WTC11 (cell line): ENCODE results near the gene RIF1.

Source experiments
- CREB1 ChIP-seq: sonication (generic); formaldehyde crosslinking; IDR thresholded peaks from 2 replicates; pipeline ENCODE4 v1.8.0; 2023; ENCODE audit warnings: mild to moderate bottlenecking, missing genetic modification reagents
- FOXK1 ChIP-seq: sonication (generic); formaldehyde crosslinking; IDR thresholded peaks from 2 replicates; pipeline ENCODE4 v1.8.0; 2022; ENCODE audit warnings: mild to moderate bottlenecking, moderate library complexity, missing genetic modification reagents
- FOXP1 ChIP-seq: sonication (generic); formaldehyde crosslinking; IDR thresholded peaks from 2 replicates; pipeline ENCODE4 v1.8.0; 2022; ENCODE audit warnings: missing genetic modification reagents, mild to moderate bottlenecking, moderate library complexity, borderline replicate concordance
- GABPB1 ChIP-seq: sonication (generic); formaldehyde crosslinking; IDR thresholded peaks from 2 replicates; pipeline ENCODE4 v1.8.1; 2023; ENCODE audit warnings: mild to moderate bottlenecking, missing genetic modification reagents
- JUN ChIP-seq: sonication (generic); formaldehyde crosslinking; IDR thresholded peaks from 2 replicates; pipeline ENCODE4 v1.8.0; 2023; ENCODE audit warnings: mild to moderate bottlenecking, missing genetic modification reagents
- ZNF263 ChIP-seq: sonication (generic); formaldehyde crosslinking; IDR thresholded peaks from 2 replicates; pipeline ENCODE4 v1.8.1; 2022; ENCODE audit warnings: low read depth, mild to moderate bottlenecking, moderate library complexity, missing genetic modification reagents
- TF ChIP-seq, protein P1 (sequence below): fragments of 200-600 bp; IDR thresholded peaks from 2 replicates; pipeline ENCODE4 v1.8.0; 2022; ENCODE audit warnings: antibody characterized with exemption
- TF ChIP-seq, protein P2 (sequence below): sonication (generic); formaldehyde crosslinking; IDR thresholded peaks from 2 replicates; pipeline ENCODE4 v1.8.1; 2023; ENCODE audit warnings: mild to moderate bottlenecking, missing genetic modification reagents
- TF ChIP-seq, protein P3 (sequence below): sonication (generic); formaldehyde crosslinking; IDR thresholded peaks from 2 replicates; pipeline ENCODE4 v1.8.1; 2022; ENCODE audit warnings: mild to moderate bottlenecking, missing genetic modification reagents, moderate library complexity, borderline replicate concordance
- TF ChIP-seq, protein P4 (sequence below): sonication (generic); formaldehyde crosslinking; IDR thresholded peaks from 2 replicates; pipeline ENCODE4 v1.8.0; 2022; ENCODE audit warnings: mild to moderate bottlenecking, missing genetic modification reagents
- TF ChIP-seq, protein P5 (sequence below): sonication (generic); formaldehyde crosslinking; IDR thresholded peaks from 2 replicates; pipeline ENCODE4 v1.8.1; 2023; ENCODE audit warnings: mild to moderate bottlenecking, missing genetic modification reagents, moderate library complexity

DNA sequence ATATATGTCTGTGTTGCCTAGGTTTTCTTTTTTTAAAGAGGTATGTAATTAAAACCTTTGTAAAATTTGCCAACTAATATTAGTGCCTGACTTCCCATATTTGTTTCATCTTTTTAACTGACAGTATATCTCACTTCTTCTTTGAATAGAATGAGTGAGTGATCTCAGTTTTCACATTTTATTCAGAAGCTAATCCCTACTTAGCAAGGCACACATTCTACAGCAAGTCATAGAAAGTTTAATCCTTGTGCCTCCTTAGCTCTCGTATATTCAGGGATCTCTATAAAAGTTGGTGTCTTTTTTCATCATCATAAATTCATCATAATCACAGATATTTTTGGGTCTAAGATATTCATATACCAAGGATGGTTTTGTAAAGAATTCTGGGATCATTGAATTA is 66.6 kb downstream of the RIF1 start:
- TF ChIP-seq, protein P1, sequence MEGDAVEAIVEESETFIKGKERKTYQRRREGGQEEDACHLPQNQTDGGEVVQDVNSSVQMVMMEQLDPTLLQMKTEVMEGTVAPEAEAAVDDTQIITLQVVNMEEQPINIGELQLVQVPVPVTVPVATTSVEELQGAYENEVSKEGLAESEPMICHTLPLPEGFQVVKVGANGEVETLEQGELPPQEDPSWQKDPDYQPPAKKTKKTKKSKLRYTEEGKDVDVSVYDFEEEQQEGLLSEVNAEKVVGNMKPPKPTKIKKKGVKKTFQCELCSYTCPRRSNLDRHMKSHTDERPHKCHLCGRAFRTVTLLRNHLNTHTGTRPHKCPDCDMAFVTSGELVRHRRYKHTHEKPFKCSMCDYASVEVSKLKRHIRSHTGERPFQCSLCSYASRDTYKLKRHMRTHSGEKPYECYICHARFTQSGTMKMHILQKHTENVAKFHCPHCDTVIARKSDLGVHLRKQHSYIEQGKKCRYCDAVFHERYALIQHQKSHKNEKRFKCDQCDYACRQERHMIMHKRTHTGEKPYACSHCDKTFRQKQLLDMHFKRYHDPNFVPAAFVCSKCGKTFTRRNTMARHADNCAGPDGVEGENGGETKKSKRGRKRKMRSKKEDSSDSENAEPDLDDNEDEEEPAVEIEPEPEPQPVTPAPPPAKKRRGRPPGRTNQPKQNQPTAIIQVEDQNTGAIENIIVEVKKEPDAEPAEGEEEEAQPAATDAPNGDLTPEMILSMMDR = no peak
- TF ChIP-seq GABPB1 (CRISPR knock-in tag) = no peak
- no peak for TF ChIP-seq CREB1 (CRISPR knock-in tag)
- TF ChIP-seq, protein P2, sequence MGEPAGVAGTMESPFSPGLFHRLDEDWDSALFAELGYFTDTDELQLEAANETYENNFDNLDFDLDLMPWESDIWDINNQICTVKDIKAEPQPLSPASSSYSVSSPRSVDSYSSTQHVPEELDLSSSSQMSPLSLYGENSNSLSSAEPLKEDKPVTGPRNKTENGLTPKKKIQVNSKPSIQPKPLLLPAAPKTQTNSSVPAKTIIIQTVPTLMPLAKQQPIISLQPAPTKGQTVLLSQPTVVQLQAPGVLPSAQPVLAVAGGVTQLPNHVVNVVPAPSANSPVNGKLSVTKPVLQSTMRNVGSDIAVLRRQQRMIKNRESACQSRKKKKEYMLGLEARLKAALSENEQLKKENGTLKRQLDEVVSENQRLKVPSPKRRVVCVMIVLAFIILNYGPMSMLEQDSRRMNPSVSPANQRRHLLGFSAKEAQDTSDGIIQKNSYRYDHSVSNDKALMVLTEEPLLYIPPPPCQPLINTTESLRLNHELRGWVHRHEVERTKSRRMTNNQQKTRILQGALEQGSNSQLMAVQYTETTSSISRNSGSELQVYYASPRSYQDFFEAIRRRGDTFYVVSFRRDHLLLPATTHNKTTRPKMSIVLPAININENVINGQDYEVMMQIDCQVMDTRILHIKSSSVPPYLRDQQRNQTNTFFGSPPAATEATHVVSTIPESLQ (CRISPR knock-in tag) = no peak
- TF ChIP-seq ZNF263 (CRISPR knock-in tag) = no peak
- TF ChIP-seq, protein P3, sequence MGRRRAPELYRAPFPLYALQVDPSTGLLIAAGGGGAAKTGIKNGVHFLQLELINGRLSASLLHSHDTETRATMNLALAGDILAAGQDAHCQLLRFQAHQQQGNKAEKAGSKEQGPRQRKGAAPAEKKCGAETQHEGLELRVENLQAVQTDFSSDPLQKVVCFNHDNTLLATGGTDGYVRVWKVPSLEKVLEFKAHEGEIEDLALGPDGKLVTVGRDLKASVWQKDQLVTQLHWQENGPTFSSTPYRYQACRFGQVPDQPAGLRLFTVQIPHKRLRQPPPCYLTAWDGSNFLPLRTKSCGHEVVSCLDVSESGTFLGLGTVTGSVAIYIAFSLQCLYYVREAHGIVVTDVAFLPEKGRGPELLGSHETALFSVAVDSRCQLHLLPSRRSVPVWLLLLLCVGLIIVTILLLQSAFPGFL (CRISPR knock-in tag) = no peak
- TF ChIP-seq, protein P4, sequence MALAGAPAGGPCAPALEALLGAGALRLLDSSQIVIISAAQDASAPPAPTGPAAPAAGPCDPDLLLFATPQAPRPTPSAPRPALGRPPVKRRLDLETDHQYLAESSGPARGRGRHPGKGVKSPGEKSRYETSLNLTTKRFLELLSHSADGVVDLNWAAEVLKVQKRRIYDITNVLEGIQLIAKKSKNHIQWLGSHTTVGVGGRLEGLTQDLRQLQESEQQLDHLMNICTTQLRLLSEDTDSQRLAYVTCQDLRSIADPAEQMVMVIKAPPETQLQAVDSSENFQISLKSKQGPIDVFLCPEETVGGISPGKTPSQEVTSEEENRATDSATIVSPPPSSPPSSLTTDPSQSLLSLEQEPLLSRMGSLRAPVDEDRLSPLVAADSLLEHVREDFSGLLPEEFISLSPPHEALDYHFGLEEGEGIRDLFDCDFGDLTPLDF (CRISPR knock-in tag) = no peak
- no peak for TF ChIP-seq JUN (CRISPR knock-in tag)
- TF ChIP-seq FOXK1 (CRISPR knock-in tag) = no peak
- no peak for TF ChIP-seq FOXP1
- TF ChIP-seq, protein P5, sequence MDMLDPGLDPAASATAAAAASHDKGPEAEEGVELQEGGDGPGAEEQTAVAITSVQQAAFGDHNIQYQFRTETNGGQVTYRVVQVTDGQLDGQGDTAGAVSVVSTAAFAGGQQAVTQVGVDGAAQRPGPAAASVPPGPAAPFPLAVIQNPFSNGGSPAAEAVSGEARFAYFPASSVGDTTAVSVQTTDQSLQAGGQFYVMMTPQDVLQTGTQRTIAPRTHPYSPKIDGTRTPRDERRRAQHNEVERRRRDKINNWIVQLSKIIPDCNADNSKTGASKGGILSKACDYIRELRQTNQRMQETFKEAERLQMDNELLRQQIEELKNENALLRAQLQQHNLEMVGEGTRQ (CRISPR knock-in tag) = no peak
